ENCODE data around the gene SHOC2. TPM values are rescaled to one million over a fixed set of nuclear protein-coding genes. Genes with fewer than 3 reads are reported as not detected.
A peak's percentile ranks its signal among the peaks of the same experiment; 100 is the strongest.

The SHOC2 gene
- total RNA-seq, 1 donor from 2014 or later: 60.8 TPM

GRCh38 chr10:110992006-110992800 lies 72.8 kb downstream of the SHOC2 start:
- Mint-ChIP-seq H3K27me3 (ENCODE audit: unreplicated experiment) (no peaks in the 10 kb centered on the region), H3K9me3 (ENCODE audit: unreplicated experiment) (no peaks in the 10 kb centered on the region), H3K4me3 (ENCODE audit: unreplicated experiment) (no peak overlapping the region), H3K36me3 (ENCODE audit: unreplicated experiment) (peaks cover 31% of the 10 kb centered on the region), H3K4me1 (ENCODE audit: unreplicated experiment) (peaks cover 32% of the 10 kb centered on the region), H3K27ac (ENCODE audit: unreplicated experiment) (peak overlapping the region; percentile 56)
- no peak for DNase-seq (ENCODE audit: extremely low spot score, unreplicated experiment)
- TF ChIP-seq CTCF (IDR thresholded peaks at IDR 0.05): no peak

- H3K4me3 Mint-ChIP-seq (ENCODE audit: unreplicated experiment): no peak overlapping the region
Measured at GRCh38 chr10:110993024-110993693, 73.8 kb downstream of the SHOC2 start.

GRCh38 chr10:110994406-110995086 lies 75.1 kb downstream of the SHOC2 start:
- peaks cover 26% of the 10 kb centered on the region for H3K36me3 Mint-ChIP-seq (ENCODE audit: unreplicated experiment)
- H3K4me1 Mint-ChIP-seq (ENCODE audit: unreplicated experiment): peaks cover 25% of the 10 kb centered on the region
- no peak overlapping the region for H3K27ac Mint-ChIP-seq (ENCODE audit: unreplicated experiment)
- H3K27me3 Mint-ChIP-seq (ENCODE audit: unreplicated experiment): no peaks in the 10 kb centered on the region
- no peaks in the 10 kb centered on the region for H3K9me3 Mint-ChIP-seq (ENCODE audit: unreplicated experiment)
- no peak for DNase-seq (ENCODE audit: extremely low spot score, unreplicated experiment)
- H3K4me3 Mint-ChIP-seq (ENCODE audit: unreplicated experiment): no peak overlapping the region
- no peak for TF ChIP-seq CTCF (IDR thresholded peaks at IDR 0.05)

More at GRCh38 chr10:110993024-110993693, 73.8 kb downstream of the SHOC2 start:
- Mint-ChIP-seq H3K36me3 (ENCODE audit: unreplicated experiment) (peaks cover 28% of the 10 kb centered on the region), H3K9me3 (ENCODE audit: unreplicated experiment) (no peaks in the 10 kb centered on the region), H3K27ac (ENCODE audit: unreplicated experiment) (peak overlapping the region; percentile 56), H3K4me1 (ENCODE audit: unreplicated experiment) (peaks cover 30% of the 10 kb centered on the region), H3K27me3 (ENCODE audit: unreplicated experiment) (no peaks in the 10 kb centered on the region)
- no peak for DNase-seq (ENCODE audit: extremely low spot score, unreplicated experiment)
- no peak for TF ChIP-seq CTCF (IDR thresholded peaks at IDR 0.05)

GRCh38 chr10:110995301-110995700 lies 75.9 kb downstream of the SHOC2 start:
- peaks cover 25% of the 10 kb centered on the region for H3K4me1 Mint-ChIP-seq (ENCODE audit: unreplicated experiment)
- H3K36me3 Mint-ChIP-seq (ENCODE audit: unreplicated experiment): peaks cover 25% of the 10 kb centered on the region
- TF ChIP-seq CTCF (IDR thresholded peaks at IDR 0.05): no peak
- H3K9me3 Mint-ChIP-seq (ENCODE audit: unreplicated experiment): no peaks in the 10 kb centered on the region
- no peak overlapping the region for H3K27ac Mint-ChIP-seq (ENCODE audit: unreplicated experiment)
- H3K4me3 Mint-ChIP-seq (ENCODE audit: unreplicated experiment): no peak overlapping the region
- H3K27me3 Mint-ChIP-seq (ENCODE audit: unreplicated experiment): no peaks in the 10 kb centered on the region
- no peak for DNase-seq (ENCODE audit: extremely low spot score, unreplicated experiment)

GRCh38 chr10:110996256-110996655 lies 76.9 kb downstream of the SHOC2 start:
- H3K4me3 Mint-ChIP-seq (ENCODE audit: unreplicated experiment): no peak overlapping the region
- peaks cover 26% of the 10 kb centered on the region for H3K36me3 Mint-ChIP-seq (ENCODE audit: unreplicated experiment)
- TF ChIP-seq CTCF (IDR thresholded peaks at IDR 0.05): no peak
- H3K4me1 Mint-ChIP-seq (ENCODE audit: unreplicated experiment): peaks cover 25% of the 10 kb centered on the region
- no peaks in the 10 kb centered on the region for H3K27me3 Mint-ChIP-seq (ENCODE audit: unreplicated experiment)
- no peak for DNase-seq (ENCODE audit: extremely low spot score, unreplicated experiment)
- no peak overlapping the region for H3K27ac Mint-ChIP-seq (ENCODE audit: unreplicated experiment)
- H3K9me3 Mint-ChIP-seq (ENCODE audit: unreplicated experiment): no peaks in the 10 kb centered on the region
